ENCODE measurements around the gene C11orf68.

C11orf68 gene

DNA sequence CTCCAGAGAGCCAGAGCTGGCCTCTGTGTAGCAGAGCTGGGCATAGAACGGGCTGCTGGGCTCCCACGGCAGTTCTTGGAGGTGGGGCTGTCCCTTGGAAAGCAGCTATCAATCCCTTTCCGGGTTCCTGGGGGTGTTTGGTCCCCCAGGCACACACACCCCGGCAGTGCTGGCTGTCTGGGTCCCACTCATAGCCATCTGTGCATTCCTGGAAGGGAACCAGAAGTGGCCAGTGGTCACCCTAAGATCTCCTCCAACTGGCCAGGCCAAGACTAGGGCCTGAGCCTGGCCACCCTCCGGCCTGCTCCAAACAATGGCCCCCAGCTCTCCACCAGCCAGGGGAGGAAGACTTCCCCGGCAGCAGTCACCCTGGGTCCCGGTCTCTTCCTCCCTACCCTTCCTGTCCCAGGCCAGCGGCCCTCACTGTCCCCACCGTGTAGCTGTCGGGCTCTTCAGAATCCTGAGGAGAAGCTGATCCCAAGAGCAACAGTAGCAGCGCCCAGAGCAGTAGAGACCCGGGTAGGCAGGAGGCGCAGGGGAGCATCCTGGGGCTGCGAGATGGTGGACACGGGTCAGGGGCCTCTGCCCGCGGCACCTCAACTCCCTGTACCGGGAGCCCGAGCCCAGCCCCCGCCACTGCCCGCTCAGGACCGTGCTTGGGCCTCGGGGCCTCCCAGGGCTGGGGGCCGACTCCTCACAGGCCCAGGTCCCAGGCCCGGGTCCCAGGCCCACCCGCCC, 46.9 kb downstream of the C11orf68 start:
- DNase-seq (ENCODE audit: low read depth) = no peak

DNA sequence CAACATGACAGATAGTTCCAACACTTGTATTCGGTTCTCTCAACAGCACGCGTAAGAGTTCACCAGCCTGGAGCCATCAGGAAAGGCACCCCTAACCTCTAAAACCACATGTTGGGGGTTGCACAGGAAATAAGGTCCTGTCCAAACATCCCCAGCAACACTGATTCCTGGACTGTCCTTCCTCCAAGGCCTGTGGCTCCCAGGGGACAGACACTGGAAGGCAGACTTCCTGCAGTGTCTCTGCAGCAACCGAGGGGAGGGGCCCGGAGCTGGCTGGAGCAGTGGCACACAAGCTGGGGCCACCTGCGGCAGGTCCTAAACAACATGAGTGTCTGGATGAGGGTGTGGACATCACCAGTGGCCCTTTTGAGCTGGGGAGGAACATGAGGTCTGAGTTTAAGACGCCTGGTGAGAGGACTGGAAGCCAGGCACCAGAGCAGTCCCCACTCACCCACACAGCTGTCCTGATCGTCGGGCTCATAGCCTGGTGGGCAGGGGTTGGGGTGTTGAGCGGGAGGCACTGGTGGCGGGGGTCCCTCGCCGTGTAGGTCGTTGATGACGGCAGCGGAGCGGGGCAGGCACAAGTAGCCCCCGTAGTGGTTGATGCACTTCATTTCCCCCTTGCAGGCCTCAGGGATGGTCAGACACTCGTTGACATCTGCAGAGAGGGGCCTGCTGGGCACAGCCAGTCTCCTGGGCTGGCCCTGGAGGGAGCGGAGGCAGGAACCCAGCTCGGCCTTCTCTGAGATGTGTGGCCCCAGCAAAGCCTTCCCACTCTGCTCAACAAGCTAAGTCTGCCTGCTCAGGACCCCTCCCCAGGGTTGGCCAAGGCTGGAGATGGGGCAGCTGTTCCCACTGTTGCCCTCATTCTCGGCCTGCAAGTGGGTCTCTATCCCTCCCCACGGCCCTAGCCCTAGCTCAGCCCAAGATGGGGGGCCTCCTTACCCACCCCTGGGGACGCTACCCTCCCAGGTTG, 47.9 kb downstream of the C11orf68 start:
- no peak for DNase-seq (ENCODE audit: low read depth)

DNA sequence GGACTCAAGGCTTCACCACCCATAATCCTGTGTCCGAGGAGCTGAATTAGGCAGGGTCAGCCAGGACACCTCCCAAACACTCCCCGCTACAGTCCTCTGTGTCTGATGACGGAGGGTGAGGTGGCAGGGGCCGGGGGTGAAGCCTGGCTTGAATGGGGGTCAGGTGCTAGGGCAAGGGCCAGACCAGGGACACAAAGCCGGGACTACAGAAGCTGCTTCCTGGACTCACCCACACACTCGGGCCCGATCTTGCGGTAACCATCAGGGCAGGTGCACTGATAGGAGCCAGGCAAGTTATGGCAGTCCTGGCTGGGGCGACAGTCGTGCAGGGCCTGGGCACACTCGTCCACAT, 48.6 kb downstream of the C11orf68 start:
- no peak for DNase-seq (ENCODE audit: low read depth)

DNA sequence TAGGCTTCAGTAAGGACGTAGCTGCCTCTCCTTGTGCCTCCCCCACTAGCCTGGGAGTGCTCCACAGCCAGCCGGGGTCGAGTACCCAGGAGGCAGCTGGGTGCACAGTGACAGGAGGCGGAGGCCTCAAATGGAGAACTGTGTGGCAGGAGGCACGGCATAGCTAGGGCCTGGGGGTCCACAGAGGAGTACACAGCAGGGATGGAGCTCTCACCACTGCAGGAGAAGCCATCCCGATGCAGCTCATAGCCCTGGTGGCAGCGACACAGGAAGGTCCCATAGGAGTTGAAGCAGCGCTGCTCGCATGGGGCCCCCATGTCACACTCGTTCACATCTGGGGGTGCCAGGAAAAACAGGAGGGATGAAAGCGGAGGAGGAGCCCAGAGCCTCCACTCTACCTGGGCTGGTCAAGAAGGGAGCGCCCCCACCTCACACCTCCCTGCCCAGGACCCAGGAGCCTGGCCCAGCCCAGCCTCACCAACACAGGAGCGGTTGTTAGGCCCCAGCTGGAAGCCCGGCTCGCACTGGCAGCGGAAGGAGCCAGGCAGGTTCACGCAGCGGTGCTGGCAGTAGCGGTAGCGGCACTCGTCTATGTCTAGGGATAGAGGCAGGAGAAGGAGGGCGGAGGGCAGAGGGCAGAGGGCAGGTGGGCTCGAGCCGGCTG, 49.1 kb downstream of the C11orf68 start:
- no peak for DNase-seq (ENCODE audit: low read depth)

DNA sequence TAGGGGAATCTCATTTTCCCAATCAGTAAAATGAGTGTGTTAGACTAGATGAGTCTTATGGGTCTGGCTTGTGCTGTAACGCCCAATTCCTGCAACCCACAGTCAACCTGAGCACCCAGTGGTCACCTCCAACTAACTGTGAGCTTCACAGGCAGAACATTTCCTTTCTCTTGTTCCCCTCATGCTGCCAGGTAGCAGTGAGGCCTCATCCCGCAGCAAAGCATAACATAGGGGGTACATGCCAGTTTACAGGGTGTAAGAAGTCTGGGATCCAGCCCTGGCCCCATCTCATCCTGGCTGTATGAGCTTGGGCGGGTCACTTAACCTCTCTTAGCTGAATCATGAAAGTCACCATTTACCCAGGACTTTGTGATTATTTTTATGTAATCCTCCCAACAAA, 50.0 kb downstream of the C11orf68 start:
- no peak for DNase-seq (ENCODE audit: low read depth)

DNA sequence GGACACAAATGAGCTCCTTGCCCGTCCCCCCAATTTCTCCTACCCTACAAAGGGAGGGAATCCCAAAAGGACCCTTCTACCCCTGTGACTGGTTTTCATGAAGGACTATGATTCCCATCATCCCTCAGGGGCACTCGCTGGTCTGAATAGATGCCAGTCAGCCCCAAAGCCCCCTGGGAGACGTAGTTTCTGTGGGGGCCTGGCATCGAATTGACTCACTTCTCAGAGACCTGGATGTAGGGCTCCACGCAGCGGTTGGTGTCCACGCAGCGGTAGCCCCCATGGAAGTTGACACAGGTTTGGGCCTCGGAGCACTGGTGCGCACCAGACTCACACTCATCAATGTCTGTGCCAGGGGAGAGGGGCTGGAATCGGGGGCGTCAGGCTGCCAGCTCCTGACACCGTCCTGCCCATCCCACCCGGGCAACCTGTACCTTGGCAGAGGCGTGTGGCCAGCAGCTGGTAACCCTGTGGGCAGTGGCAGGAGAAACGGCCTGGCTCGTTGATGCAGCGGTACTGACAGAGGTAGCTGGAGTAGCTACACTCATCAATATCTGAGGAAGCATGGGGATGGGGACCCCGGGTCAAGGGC, 50.7 kb downstream of the C11orf68 start:
- no peak for DNase-seq (ENCODE audit: low read depth)

DNA sequence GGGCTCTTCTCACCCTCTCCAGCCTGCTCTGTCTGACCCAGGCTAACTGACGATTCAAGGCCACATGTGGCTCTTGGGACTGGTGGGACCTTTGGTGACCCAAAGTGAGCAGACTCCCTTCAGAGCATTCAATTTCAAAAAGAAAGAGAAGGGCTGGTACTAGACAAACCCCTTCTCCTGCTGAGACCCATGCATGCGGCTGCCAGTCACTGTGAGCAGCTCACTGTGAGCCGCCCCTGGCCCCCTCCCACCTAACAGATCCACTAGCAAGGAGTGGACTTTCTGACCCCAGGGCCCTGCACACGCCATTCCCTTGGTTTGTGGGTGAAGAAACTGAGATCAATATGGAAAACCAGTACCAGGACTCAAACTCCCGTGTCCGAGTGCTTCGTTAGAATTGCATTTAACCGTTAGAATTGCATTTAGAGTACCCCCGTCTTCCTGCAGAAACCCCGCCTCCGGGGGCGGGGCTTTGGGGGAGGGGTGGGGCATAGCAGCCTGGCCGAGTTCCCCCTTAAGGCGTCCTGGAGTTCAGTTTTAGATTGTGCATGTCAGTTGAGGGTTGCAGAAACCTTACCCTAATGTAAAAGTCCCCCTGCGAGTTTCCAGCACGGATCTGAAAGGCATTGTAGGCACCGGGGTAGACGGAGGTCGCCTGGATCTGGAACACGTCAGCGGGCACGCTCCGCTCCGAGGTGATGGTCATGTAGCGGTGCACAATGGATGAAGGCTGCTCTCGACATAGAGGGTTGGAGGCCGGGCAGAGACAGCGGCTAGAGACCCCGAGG, 51.4 kb downstream of the C11orf68 start:
- no peak for DNase-seq (ENCODE audit: low read depth)
